Measurements from ENCODE around the gene MYO10.

MYO10 gene

GRCh38 chr5:16776611-16777251 lies 159.4 kb downstream of the MYO10 start:
- TF ChIP-seq BACH2 (CRISPR knock-in tag; IDR thresholded peaks at IDR 0.05; ENCODE audit: borderline replicate concordance) (no peak), TOX (CRISPR knock-in tag; IDR thresholded peaks at IDR 0.05; ENCODE audit: borderline replicate concordance) (no peak), PATZ1 (CRISPR knock-in tag; IDR thresholded peaks at IDR 0.05; ENCODE audit: borderline replicate concordance) (no peak), GLIS3 (CRISPR knock-in tag; IDR thresholded peaks at IDR 0.05) (no peak), CSRNP3 (CRISPR knock-in tag; IDR thresholded peaks at IDR 0.05) (no peak), ZFP3 (CRISPR knock-in tag; IDR thresholded peaks at IDR 0.05) (no peak), RARB (CRISPR knock-in tag; IDR thresholded peaks at IDR 0.05) (no peak), ZNF8 (CRISPR knock-in tag; IDR thresholded peaks at IDR 0.05) (no peak), ZNF565 (CRISPR knock-in tag; conservative IDR thresholded peaks at IDR 0.05; ENCODE audit: low read depth) (no peak)
- TF ChIP-seq, protein P1, sequence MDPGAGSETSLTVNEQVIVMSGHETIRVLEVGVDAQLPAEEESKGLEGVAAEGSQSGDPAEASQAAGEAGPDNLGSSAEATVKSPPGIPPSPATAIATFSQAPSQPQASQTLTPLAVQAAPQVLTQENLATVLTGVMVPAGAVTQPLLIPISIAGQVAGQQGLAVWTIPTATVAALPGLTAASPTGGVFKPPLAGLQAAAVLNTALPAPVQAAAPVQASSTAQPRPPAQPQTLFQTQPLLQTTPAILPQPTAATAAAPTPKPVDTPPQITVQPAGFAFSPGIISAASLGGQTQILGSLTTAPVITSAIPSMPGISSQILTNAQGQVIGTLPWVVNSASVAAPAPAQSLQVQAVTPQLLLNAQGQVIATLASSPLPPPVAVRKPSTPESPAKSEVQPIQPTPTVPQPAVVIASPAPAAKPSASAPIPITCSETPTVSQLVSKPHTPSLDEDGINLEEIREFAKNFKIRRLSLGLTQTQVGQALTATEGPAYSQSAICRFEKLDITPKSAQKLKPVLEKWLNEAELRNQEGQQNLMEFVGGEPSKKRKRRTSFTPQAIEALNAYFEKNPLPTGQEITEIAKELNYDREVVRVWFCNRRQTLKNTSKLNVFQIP (CRISPR knock-in tag; IDR thresholded peaks at IDR 0.05; ENCODE audit: borderline replicate concordance, low read depth) = no peak
- ATAC-seq = no peak

DNA sequence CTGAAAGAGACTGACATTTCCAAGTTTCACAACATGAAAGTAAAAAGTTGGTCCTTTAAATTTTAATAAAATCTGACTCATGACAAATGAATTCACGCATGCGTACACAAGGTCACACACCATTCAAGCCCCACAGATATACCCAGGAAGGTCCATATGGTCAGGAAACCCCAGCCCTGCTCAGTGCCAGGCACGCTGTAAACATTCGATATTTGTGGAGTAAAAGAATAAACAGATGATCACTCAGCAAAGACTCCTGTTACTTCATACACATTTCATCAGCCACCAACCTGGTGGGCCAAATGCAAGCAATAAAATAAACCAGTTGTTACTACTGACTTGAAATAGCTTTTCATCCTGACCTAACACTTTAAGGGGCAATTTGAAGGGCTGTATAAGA lies 161.3 kb downstream of the MYO10 start:
- no peak for TF ChIP-seq CSDC2 (CRISPR knock-in tag; IDR thresholded peaks at IDR 0.05)
- no peak for TF ChIP-seq ZFP3 (CRISPR knock-in tag; IDR thresholded peaks at IDR 0.05)
- TF ChIP-seq ZNF70 (CRISPR knock-in tag; IDR thresholded peaks at IDR 0.05) = no peak
- TF ChIP-seq PPARA (CRISPR knock-in tag; IDR thresholded peaks at IDR 0.05; ENCODE audit: borderline replicate concordance) = no peak
- TF ChIP-seq ZC3H10 (CRISPR knock-in tag; IDR thresholded peaks at IDR 0.05) = no peak
- TF ChIP-seq GLIS3 (CRISPR knock-in tag; IDR thresholded peaks at IDR 0.05) = no peak
- TF ChIP-seq SNAI2 (CRISPR knock-in tag; IDR thresholded peaks at IDR 0.05) = no peak
- TF ChIP-seq TOX (CRISPR knock-in tag; IDR thresholded peaks at IDR 0.05; ENCODE audit: borderline replicate concordance) = no peak
- TF ChIP-seq, protein P2, sequence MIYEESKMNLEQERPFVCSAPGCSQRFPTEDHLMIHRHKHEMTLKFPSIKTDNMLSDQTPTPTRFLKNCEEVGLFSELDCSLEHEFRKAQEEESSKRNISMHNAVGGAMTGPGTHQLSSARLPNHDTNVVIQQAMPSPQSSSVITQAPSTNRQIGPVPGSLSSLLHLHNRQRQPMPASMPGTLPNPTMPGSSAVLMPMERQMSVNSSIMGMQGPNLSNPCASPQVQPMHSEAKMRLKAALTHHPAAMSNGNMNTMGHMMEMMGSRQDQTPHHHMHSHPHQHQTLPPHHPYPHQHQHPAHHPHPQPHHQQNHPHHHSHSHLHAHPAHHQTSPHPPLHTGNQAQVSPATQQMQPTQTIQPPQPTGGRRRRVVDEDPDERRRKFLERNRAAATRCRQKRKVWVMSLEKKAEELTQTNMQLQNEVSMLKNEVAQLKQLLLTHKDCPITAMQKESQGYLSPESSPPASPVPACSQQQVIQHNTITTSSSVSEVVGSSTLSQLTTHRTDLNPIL (CRISPR knock-in tag; IDR thresholded peaks at IDR 0.05; ENCODE audit: low read depth) = no peak
- no peak for TF ChIP-seq ARNTL (CRISPR knock-in tag; IDR thresholded peaks at IDR 0.05; ENCODE audit: borderline replicate concordance, low read depth)
- no peak for TF ChIP-seq ESRRG (CRISPR knock-in tag; IDR thresholded peaks at IDR 0.05)
- no peak for TF ChIP-seq ISL1 (CRISPR knock-in tag; IDR thresholded peaks at IDR 0.05)
- TF ChIP-seq BACH2 (CRISPR knock-in tag; IDR thresholded peaks at IDR 0.05; ENCODE audit: borderline replicate concordance) = no peak
- no peak for TF ChIP-seq ZFP30 (CRISPR knock-in tag; IDR thresholded peaks at IDR 0.05)

GRCh38 chr5:16773991-16774390 lies 162.1 kb downstream of the MYO10 start:
- TF ChIP-seq ZFP3 (CRISPR knock-in tag; IDR thresholded peaks at IDR 0.05) = no peak
- no peak for TF ChIP-seq GLIS3 (CRISPR knock-in tag; IDR thresholded peaks at IDR 0.05)
- no peak for TF ChIP-seq CSDC2 (CRISPR knock-in tag; IDR thresholded peaks at IDR 0.05)
- TF ChIP-seq, protein P1 (CRISPR knock-in tag; IDR thresholded peaks at IDR 0.05; ENCODE audit: borderline replicate concordance, low read depth) = no peak
- no peak for ATAC-seq

More for the DNA sequence above, 161.3 kb downstream of the MYO10 start:
- ATAC-seq = no peak

DNA sequence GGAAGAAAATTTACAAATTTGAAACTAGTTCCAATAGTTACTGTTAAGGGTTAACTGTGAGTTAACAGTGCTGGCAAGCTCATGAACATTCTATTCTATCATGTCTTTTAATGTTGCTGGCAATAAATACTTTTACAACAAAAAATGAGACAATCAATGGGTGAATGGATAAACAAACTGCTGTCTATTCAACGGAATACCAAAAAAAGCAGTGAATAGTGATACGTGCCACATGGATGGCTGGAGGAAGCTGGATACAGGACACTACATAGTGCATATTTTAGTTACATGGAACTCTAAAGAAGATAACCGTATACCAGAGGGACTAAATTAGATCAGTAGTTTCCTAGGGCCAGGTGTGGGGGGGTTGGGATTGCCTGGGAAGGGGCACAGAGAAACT lies 163.5 kb downstream of the MYO10 start:
- no peak for ATAC-seq
- TF ChIP-seq TOX (CRISPR knock-in tag; IDR thresholded peaks at IDR 0.05; ENCODE audit: borderline replicate concordance) (no peak), ZC3H10 (CRISPR knock-in tag; IDR thresholded peaks at IDR 0.05) (no peak), TCF4 (CRISPR knock-in tag; IDR thresholded peaks at IDR 0.05; ENCODE audit: borderline replicate concordance) (no peak), PATZ1 (CRISPR knock-in tag; IDR thresholded peaks at IDR 0.05; ENCODE audit: borderline replicate concordance) (no peak), SNAI2 (CRISPR knock-in tag; IDR thresholded peaks at IDR 0.05) (no peak), ZFP30 (CRISPR knock-in tag; IDR thresholded peaks at IDR 0.05) (no peak)
- TF ChIP-seq, protein P3, sequence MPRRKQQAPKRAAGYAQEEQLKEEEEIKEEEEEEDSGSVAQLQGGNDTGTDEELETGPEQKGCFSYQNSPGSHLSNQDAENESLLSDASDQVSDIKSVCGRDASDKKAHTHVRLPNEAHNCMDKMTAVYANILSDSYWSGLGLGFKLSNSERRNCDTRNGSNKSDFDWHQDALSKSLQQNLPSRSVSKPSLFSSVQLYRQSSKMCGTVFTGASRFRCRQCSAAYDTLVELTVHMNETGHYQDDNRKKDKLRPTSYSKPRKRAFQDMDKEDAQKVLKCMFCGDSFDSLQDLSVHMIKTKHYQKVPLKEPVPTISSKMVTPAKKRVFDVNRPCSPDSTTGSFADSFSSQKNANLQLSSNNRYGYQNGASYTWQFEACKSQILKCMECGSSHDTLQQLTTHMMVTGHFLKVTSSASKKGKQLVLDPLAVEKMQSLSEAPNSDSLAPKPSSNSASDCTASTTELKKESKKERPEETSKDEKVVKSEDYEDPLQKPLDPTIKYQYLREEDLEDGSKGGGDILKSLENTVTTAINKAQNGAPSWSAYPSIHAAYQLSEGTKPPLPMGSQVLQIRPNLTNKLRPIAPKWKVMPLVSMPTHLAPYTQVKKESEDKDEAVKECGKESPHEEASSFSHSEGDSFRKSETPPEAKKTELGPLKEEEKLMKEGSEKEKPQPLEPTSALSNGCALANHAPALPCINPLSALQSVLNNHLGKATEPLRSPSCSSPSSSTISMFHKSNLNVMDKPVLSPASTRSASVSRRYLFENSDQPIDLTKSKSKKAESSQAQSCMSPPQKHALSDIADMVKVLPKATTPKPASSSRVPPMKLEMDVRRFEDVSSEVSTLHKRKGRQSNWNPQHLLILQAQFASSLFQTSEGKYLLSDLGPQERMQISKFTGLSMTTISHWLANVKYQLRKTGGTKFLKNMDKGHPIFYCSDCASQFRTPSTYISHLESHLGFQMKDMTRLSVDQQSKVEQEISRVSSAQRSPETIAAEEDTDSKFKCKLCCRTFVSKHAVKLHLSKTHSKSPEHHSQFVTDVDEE (CRISPR knock-in tag; IDR thresholded peaks at IDR 0.05) = no peak
